GM21717 (cell line): ENCODE data around the gene DPYD.

ENCODE experiments used
- ATAC-seq: cut with Tn5 transposase; IDR thresholded peaks from one replicate; pipeline ENCODE4 v1.9.1; 2021; ENCODE audit warnings: mild to moderate bottlenecking, moderate library complexity; ENCODE audit not compliant: unreplicated experiment

DPYD gene

GRCh38 chr1:97630948-97631347 lies 289.9 kb downstream of the DPYD start:
- no peak for ATAC-seq

GRCh38 chr1:97630281-97630680 lies 290.6 kb downstream of the DPYD start:
- no peak for ATAC-seq

- no peak for ATAC-seq
Observed at GRCh38 chr1:97623220-97623619, 297.6 kb downstream of the DPYD start.

GRCh38 chr1:97621955-97622354 lies 298.9 kb downstream of the DPYD start:
- no peak for ATAC-seq

GRCh38 chr1:97619706-97620105 lies 301.1 kb downstream of the DPYD start:
- no peak for ATAC-seq

GRCh38 chr1:97610748-97611147 lies 310.1 kb downstream of the DPYD start:
- ATAC-seq = no peak

GRCh38 chr1:97610102-97610501 lies 310.7 kb downstream of the DPYD start:
- ATAC-seq = no peak

- no peak for ATAC-seq
Observed at GRCh38 chr1:97608272-97608671, 312.6 kb downstream of the DPYD start.

- ATAC-seq = no peak
Observed at GRCh38 chr1:97603776-97604175, 317.1 kb downstream of the DPYD start.

- no peak for ATAC-seq
Observed at GRCh38 chr1:97603218-97603617, 317.6 kb downstream of the DPYD start.

GRCh38 chr1:97599447-97599846 lies 321.4 kb downstream of the DPYD start:
- ATAC-seq = no peak

GRCh38 chr1:97593192-97593591 lies 327.6 kb downstream of the DPYD start:
- ATAC-seq = no peak

- no peak for ATAC-seq
Observed at GRCh38 chr1:97588772-97589171, 332.1 kb downstream of the DPYD start.

- no peak for ATAC-seq
Observed at GRCh38 chr1:97581614-97582051, 339.2 kb downstream of the DPYD start.

- ATAC-seq = no peak
Observed at GRCh38 chr1:97577613-97578012, 343.2 kb downstream of the DPYD start.

- ATAC-seq = no peak
Observed at GRCh38 chr1:97573553-97573952, 347.3 kb downstream of the DPYD start.

- no peak for ATAC-seq
Observed at GRCh38 chr1:97572561-97572960, 348.3 kb downstream of the DPYD start.

- ATAC-seq = no peak
Observed at GRCh38 chr1:97571760-97572159, 349.1 kb downstream of the DPYD start.

GRCh38 chr1:97570691-97571090 lies 350.1 kb downstream of the DPYD start:
- ATAC-seq = no peak

- ATAC-seq = no peak
Observed at GRCh38 chr1:97567000-97567749, 353.7 kb downstream of the DPYD start.

GRCh38 chr1:97565886-97566285 lies 354.9 kb downstream of the DPYD start:
- ATAC-seq = no peak

- no peak for ATAC-seq
Observed at GRCh38 chr1:97563926-97564325, 356.9 kb downstream of the DPYD start.

GRCh38 chr1:97562081-97562480 lies 358.8 kb downstream of the DPYD start:
- ATAC-seq = no peak
